Dedifferentiated amniotic fluid mesenchymal stem cell (primary cell): ENCODE data around the gene FCHSD2.
"Not testable (repeated sequence)": the region's sequence is repeated elsewhere in the genome, so short reads cannot be mapped to it uniquely, and the experiment has no call there.

Experiments used
- DNase-seq: peaks from one replicate; pipeline ENCODE4 v3.0.0-alpha.2; 2016; ENCODE audit errors: extremely low spot score

FCHSD2 gene

GRCh38 chr11:72926076-72926475 is 216.0 kb downstream of the FCHSD2 start:
- no peak for DNase-seq

- no peak for DNase-seq
These were observed 216.5 kb downstream of the FCHSD2 start for GRCh38 chr11:72925656-72926055.

- DNase-seq = peak; percentile 51
These were observed 217.4 kb downstream of the FCHSD2 start for GRCh38 chr11:72924568-72925190.

- DNase-seq = no peak
These were observed 220.9 kb downstream of the FCHSD2 start for GRCh38 chr11:72921028-72921716.

DNA sequence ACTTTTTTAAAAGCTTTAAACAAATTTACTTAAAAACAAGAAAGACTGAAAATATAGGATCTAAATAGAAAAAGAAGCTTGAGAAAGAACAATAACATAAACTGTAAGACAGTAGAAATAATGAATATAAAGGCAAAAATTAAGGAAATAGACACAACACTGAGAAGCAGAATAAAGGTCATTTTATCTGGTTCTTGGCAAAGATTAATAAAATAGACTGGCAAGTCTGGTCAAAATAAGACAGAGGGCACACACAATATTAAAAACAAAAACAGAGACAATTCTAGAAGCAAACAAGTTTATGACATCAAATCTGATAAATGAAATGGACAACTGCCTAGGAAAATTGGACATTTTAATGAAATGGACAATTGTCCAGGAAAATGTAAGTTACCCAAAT is 222.1 kb downstream of the FCHSD2 start:
- no peak for DNase-seq

DNA sequence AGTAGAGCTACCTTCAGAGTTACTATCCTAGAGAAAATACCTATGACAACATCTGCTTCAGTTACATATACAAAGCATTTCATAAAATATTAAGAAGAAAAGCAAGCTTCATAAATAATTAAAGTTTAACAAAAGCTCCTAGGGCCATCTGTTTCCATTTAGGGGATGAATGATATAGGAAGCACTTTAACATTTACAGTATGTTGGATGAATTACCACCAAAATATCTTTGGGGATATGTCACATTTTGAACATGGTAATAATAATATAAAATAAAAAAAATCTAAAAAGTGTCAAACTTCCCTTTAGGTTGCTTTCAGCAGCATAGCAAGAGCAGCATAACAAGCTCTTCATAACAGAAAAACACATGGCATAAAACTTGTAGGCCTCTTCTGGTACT is 223.3 kb downstream of the FCHSD2 start:
- DNase-seq = peak; percentile 20

GRCh38 chr11:72912253-72912652 is 229.9 kb downstream of the FCHSD2 start:
- no peak for DNase-seq

- DNase-seq = not testable (repeated sequence)
These were observed 232.3 kb downstream of the FCHSD2 start for GRCh38 chr11:72909558-72910388.

GRCh38 chr11:72908032-72908676 is 234.0 kb downstream of the FCHSD2 start:
- no peak for DNase-seq

- DNase-seq = no peak
These were observed 238.1 kb downstream of the FCHSD2 start for GRCh38 chr11:72904016-72904415.

DNA sequence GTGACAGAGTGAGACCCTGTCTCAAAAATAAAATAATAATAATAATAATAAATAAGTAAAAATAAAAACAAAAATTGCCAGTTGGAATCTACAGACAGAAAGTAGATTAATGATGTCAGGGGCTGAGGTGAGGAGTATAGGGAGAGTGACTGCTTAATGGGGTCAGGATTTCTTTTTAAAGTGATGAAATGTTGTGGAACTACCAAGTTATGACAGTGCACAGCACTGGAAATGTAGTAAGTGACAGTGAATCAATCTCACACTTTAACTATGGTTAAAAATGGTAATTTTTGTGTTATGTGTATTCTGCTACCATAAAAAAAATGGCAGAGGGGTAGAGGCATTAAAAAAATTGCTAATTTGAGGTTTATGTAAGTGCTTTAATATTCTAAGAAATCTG is 240.7 kb downstream of the FCHSD2 start:
- DNase-seq = no peak

GRCh38 chr11:72900013-72900412 is 242.1 kb downstream of the FCHSD2 start:
- no peak for DNase-seq

- no peak for DNase-seq
These were observed 242.9 kb downstream of the FCHSD2 start for GRCh38 chr11:72899238-72899637.

DNA sequence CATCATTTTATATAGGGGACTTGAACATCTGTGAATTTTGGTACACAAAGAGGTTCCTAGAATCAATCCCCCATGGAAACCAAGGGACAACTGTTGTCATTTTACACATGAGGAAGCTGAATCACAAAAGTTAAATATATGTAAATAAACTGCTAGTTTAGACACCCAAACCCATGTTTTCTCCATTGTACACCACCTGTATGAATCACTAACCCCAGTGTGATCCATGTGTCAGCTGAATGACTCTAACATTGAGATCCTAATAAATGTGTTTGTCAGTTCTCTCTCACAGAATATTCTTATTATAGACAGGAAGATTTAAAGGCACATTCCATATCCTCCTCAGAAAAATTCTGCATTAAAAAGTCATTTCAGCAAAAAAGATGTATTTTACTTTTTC is 244.6 kb downstream of the FCHSD2 start:
- DNase-seq = no peak

DNA sequence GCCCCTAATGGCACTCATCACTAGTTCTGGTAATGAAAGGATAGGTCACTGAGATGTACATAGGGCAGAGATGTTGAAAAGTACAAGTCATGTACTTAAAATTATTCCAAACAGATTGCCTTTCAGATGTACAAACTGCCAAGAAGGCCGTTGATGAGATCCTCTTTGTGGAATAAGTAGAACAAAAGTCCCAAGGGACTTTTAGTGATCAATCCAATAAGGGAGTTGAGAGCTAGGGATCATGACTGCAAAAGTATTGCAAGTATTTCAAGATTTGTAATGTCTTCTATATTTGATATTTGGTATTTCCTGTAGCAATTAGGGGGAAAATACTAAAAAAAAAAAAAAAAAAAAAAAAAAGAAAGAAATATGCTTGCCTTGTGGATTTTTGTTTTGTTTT is 245.7 kb downstream of the FCHSD2 start:
- DNase-seq = no peak

DNA sequence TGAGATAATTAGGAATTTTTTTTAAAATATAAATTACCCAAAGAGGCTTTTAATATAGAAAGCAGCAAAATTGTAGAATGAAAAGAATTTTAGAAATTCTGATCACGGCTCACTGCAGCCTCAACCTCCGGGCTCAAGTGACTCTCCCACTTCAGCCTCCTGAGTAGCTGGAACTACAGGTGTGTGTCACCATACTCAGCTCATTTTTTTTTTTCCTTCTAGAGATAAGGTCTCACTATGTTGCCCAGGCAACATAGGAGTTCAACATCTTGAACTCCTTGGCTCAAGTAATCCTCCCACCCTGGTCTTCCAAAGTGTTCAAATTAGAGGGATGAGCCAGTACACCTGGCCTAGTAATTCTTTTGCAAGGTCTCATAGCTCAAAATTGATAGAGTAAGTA is 251.2 kb downstream of the FCHSD2 start:
- DNase-seq = no peak

DNA sequence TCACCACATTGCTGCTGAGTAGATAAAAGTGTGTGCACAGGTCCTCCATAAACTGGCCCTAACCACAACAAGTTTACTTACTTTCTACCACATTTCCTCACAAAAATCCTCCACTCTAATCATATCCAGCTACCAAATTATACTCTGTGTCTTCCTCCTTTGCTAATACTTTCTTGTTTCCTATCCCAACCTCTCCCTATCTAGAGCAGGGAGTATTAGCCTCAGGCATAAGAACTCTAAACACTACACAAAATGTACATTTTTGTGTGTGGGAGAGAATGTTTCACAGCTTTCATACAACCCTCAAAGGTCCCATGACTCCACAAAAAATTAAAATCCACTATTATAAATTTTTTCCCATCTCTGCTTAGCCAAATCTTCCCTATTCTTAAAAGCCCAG is 255.5 kb downstream of the FCHSD2 start:
- no peak for DNase-seq

DNA sequence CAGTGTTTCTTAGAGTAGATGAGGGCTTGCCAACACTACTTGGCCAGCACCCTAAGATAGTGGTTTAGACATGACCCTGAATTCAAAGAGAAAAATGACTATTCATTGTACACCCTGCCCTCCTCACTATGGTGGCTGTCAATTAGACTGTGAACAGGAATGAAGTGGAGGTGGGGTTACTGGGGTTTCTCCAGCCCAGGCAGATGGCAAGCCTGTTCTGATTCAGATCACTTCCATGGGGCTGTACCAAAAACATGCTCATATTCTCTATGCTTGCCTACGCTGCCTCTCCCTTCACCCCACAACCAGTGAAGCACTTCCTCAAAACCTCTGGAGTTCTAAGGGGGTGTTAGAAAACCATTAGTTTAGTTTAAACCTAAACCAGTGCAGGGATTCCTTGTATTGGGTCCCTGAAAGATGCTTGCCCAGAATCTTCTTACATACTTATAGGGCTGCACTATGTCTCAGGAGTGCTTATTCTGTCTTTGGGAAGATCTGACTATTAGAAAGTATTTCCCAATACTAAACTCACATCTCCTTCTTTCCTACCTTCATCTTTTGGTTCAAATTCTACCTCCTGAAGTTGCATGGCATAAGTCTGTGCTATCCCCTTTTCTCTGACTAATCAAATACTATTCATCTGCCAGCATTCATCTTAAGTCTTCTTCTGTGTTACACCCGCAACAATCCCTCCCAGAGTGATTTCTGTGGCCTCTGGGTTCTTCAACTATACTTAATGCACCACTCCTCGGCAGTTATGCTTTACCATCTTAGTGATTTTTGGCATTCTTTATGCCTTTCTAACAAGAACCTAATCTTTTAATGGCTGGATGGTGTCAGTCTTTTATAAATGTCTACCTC is 256.1 kb downstream of the FCHSD2 start:
- DNase-seq = no peak

DNA sequence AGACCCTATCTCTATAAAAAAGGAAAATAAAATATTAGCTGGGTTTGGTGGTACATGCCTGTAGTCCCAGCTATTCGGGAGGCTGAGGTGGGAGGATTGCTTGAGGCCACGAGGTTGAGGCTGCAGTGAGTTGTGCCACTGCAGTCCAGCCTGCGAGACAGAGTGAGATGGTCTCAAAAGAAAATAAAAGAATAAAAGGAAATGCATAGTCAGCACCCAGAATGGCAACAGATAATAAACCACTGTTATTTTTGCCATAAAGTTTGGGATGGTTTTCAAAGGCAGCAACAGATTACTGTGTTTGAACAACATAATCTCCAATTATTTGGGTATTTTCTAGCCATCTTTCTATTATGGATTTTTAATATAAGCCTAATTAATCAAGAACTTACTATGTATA is 266.0 kb downstream of the FCHSD2 start:
- DNase-seq = no peak

DNA sequence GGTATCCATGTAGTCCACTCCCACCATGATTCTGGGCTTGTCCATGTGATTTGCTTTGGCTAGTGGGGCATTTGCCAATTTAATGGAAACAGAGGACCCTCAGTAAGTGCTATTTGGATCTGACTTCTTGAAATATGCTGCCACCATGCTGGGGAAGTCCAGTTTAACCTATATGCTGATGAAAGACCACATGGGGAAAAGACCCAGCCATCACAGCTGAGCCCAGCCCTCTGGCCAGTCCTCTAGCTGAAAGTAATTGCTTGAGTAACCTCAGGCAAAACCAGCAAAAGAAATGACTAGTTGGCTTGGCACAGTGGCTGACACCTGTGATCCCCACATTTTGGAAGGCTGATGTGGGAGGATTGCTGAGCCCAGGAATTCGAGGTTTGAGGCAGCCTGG is 266.4 kb downstream of the FCHSD2 start:
- no peak for DNase-seq

- DNase-seq = no peak
These were observed 270.1 kb downstream of the FCHSD2 start for GRCh38 chr11:72872012-72872411.
